ENCODE data around the gene HIC1. TPM values are rescaled to one million over a fixed set of nuclear protein-coding genes. Genes with fewer than 3 reads are reported as not detected.

HIC1 gene
- total and polyA plus RNA-seq, 7 donors: 1.6 to 44.9 (median 10.4) TPM

- Histone ChIP-seq H3K4me1 (peaks cover 0 to 30% (median 21%) of the 10 kb centered on the region in 4 donors), H3K27me3 (peaks cover 0 to 14% (median 0%) of the 10 kb centered on the region in 3 donors), H3K4me3 (no peak overlapping the region), H3K36me3 (peaks cover 0 to 41% (median 23%) of the 10 kb centered on the region in 4 donors), H3K27ac (no peak overlapping the region), H3K9me3 (no peaks in the 10 kb centered on the region)
- intact Hi-C loops (cut with DNase I): no loop called here
- DNase-seq: no peak
- no peak for TF ChIP-seq CTCF (IDR thresholded peaks at IDR 0.05)
- TF ChIP-seq EP300 (IDR thresholded peaks at IDR 0.05): no peak
- TF ChIP-seq POLR2AphosphoS5 (IDR thresholded peaks at IDR 0.05): no peak
- no peak for TF ChIP-seq POLR2A (IDR thresholded peaks at IDR 0.05)
- WGBS, 2 donors: 94 to 96% methylated on average over 7 of the region's 7 CpGs
These were observed 21.8 kb upstream of the HIC1 start for GRCh38 chr17:2033153-2033552.

- H3K27ac ChIP-seq: no peak overlapping the region
- peaks cover 0 to 4% (median 0%) of the 10 kb centered on the region in 3 donors for H3K27me3 ChIP-seq
- no peak for TF ChIP-seq POLR2AphosphoS5 (IDR thresholded peaks at IDR 0.05)
- no peak for TF ChIP-seq EP300 (IDR thresholded peaks at IDR 0.05)
- TF ChIP-seq CTCF (IDR thresholded peaks at IDR 0.05): no peak
- no peak for TF ChIP-seq POLR2A (IDR thresholded peaks at IDR 0.05)
- WGBS, 2 donors: 77 to 91% methylated on average over 7 of the region's 7 CpGs
- H3K36me3 ChIP-seq: peaks cover 0 to 47% (median 26%) of the 10 kb centered on the region in 4 donors
- intact Hi-C loops (cut with DNase I): no loop called here
- DNase-seq: no peak
- no peak overlapping the region for H3K4me3 ChIP-seq
- peaks cover 0 to 30% (median 21%) of the 10 kb centered on the region in 4 donors for H3K4me1 ChIP-seq
- H3K9me3 ChIP-seq: no peaks in the 10 kb centered on the region
These were observed 20.7 kb upstream of the HIC1 start for GRCh38 chr17:2034157-2034556.

GRCh38 chr17:2034806-2035540 lies 19.9 kb upstream of the HIC1 start:
- H3K9me3 ChIP-seq: no peaks in the 10 kb centered on the region
- DNase-seq: no peak
- no peaks in the 10 kb centered on the region for H3K27me3 ChIP-seq
- H3K27ac ChIP-seq: no peak overlapping the region
- peaks cover 0 to 48% (median 26%) of the 10 kb centered on the region in 4 donors for H3K36me3 ChIP-seq
- H3K4me3 ChIP-seq: no peak overlapping the region
- WGBS, 2 donors: 60 to 61% methylated on average over 9 of the region's 9 CpGs
- TF ChIP-seq EP300 (IDR thresholded peaks at IDR 0.05) (no peak), POLR2AphosphoS5 (IDR thresholded peaks at IDR 0.05) (no peak), POLR2A (IDR thresholded peaks at IDR 0.05) (no peak), CTCF (IDR thresholded peaks at IDR 0.05) (no peak)
- intact Hi-C loops (cut with DNase I): no loop called here
- peaks cover 0 to 25% (median 16%) of the 10 kb centered on the region in 4 donors for H3K4me1 ChIP-seq

GRCh38 chr17:2035541-2036488 lies 19.1 kb upstream of the HIC1 start:
- Histone ChIP-seq H3K9me3 (no peaks in the 10 kb centered on the region), H3K27ac (no peak overlapping the region), H3K36me3 (peaks cover 0 to 56% (median 26%) of the 10 kb centered on the region in 4 donors), H3K4me3 (no peak overlapping the region), H3K27me3 (no peaks in the 10 kb centered on the region), H3K4me1 (peaks cover 0 to 22% (median 13%) of the 10 kb centered on the region in 4 donors)
- 91 to 94% methylated on average over 29 of the region's 29 CpGs for WGBS, 2 donors
- TF ChIP-seq EP300 (IDR thresholded peaks at IDR 0.05) (no peak), POLR2A (IDR thresholded peaks at IDR 0.05) (no peak), CTCF (IDR thresholded peaks at IDR 0.05) (no peak), POLR2AphosphoS5 (IDR thresholded peaks at IDR 0.05) (no peak)
- DNase-seq: no peak
- intact Hi-C loops (cut with DNase I): no loop called here

Data from sigmoid colon (tissue), 7 donors.